Breast epithelium (tissue), 3 donors: ENCODE measurements around the gene ECM1.

Source experiments
- CTCF ChIP-seq, 3 donors: fragments of 450-650 bp; IDR thresholded peaks; one replicate each; pipeline ENCODE4 v1.5.1; 2016 to 2017; ENCODE audit warnings: antibody characterized with exemption in 3 of 3, mild to moderate bottlenecking in 3 of 3, moderate library complexity in 3 of 3
- POLR2A ChIP-seq: fragments of 450-650 bp; IDR thresholded peaks from one replicate; pipeline ENCODE4 v1.6.1; 2016; ENCODE audit warnings: antibody characterized with exemption, mild to moderate bottlenecking, moderate library complexity
- POLR2AphosphoS5 ChIP-seq, 3 donors: sonication (generic); formaldehyde crosslinking; IDR thresholded peaks; one replicate each; pipeline ENCODE4 v1.6.1; 2017; ENCODE audit warnings: antibody characterized with exemption in 3 of 3

- no peak for TF ChIP-seq POLR2AphosphoS5 (IDR thresholded peaks at IDR 0.05)
- no peak for TF ChIP-seq CTCF (IDR thresholded peaks at IDR 0.05)
- TF ChIP-seq POLR2A, result no peak
These were observed 28.5 kb upstream of the ECM1 start for GRCh38 chr1:150479370-150479769.
